Endothelial cell of umbilical vein (primary cell): ENCODE measurements around the gene C1QA. TPM values are rescaled to one million over a fixed set of nuclear protein-coding genes. Genes with fewer than 3 reads are reported as not detected.

Source experiments
- BruUV-seq: library from RNA; stranded (reverse); fragments of 400-500 nt; replicated peaks from 2 replicates; lab custom pipeline; 2021; lab: Mats Ljungman, UMichigan
- CTCF ChIA-PET: fragments of 300-600, 350-600 bp; sonication (Branson Sonifier 250); formaldehyde crosslinking; loops from one replicate; lab custom pipeline; 2021; ENCODE audit warnings: antibody characterized with exemption, inconsistent platforms; lab: Charles Lee
- POLR2A ChIA-PET: fragments of 300-600, 350-600 bp; sonication (Branson Sonifier 250); formaldehyde crosslinking; loops from one replicate; lab custom pipeline; 2021; ENCODE audit warnings: antibody characterized with exemption, inconsistent platforms; lab: Charles Lee
- DNase-seq: peaks from one replicate; pipeline ENCODE4 v3.0.0-alpha.2; 2011; ENCODE audit warnings: low read depth, low spot score
- FAIRE-seq: peaks from 2 replicates; lab custom pipeline; 2011; peaks lifted over from hg19 to GRCh38; lab: Jason Lieb, UNC
- H2AFZ ChIP-seq: 2 replicates; pipeline ENCODE4 v1.6.0; 2012; ENCODE audit warnings: low read depth, low read length, control low read depth, inconsistent platforms
- H3K27ac ChIP-seq: 2 replicates; pipeline ENCODE4 v1.5.1; 2011; ENCODE audit warnings: low read depth, mild to moderate bottlenecking, control low read depth, low read length, moderate library complexity; ENCODE audit not compliant: insufficient read depth
- H3K27me3 ChIP-seq, 2 experiments: 2 replicates each; pipeline versions ENCODE4 v1.6.0 to v1.6.1; 2011; ENCODE audit warnings: low read length in 2 of 2, mixed read lengths in 1 of 2; ENCODE audit not compliant: control insufficient read depth in 2 of 2, insufficient read depth in 2 of 2
- H3K36me3 ChIP-seq, 2 experiments: 2 replicates in 1 of 2; 3 replicates in 1 of 2; pipeline ENCODE4 v1.5.1; 2011; ENCODE audit warnings: low read length in 2 of 2, mild to moderate bottlenecking in 1 of 2, moderate library complexity in 1 of 2; ENCODE audit not compliant: control insufficient read depth in 2 of 2, insufficient read depth in 2 of 2; ENCODE audit errors: extremely low read depth in 1 of 2
- H3K4me1 ChIP-seq: 3 replicates; pipeline ENCODE4 v1.5.1; 2011; ENCODE audit warnings: mild to moderate bottlenecking, low read length; ENCODE audit not compliant: control insufficient read depth, insufficient read depth; ENCODE audit errors: extremely low read depth
- H3K4me2 ChIP-seq: 2 replicates; pipeline ENCODE4 v1.6.1; 2011; ENCODE audit warnings: low read length, control low read depth, mixed read lengths; ENCODE audit not compliant: insufficient read depth
- H3K4me3 ChIP-seq, 3 experiments: fragments of 200-600 bp in 1 of 3; sonication (generic), shearing (Covaris generic) in 1 of 3; replicated peaks in 1 of 3; 2 replicates each; pipeline ENCODE4 v1.5.1; 2011 to 2016; ENCODE audit warnings: control low read depth in 3 of 3, low read length in 3 of 3, mild to moderate bottlenecking in 2 of 3, inconsistent platforms in 1 of 3, low read depth in 1 of 3, moderate library complexity in 1 of 3; ENCODE audit not compliant: insufficient read depth in 1 of 3
- H3K79me2 ChIP-seq: 2 replicates; pipeline ENCODE4 v1.6.0; 2012; ENCODE audit warnings: low read length, inconsistent platforms; ENCODE audit not compliant: control insufficient read depth, insufficient read depth
- H3K9ac ChIP-seq: replicated peaks from 2 replicates; pipeline ENCODE3; 2011; ENCODE audit warnings: low read length, control low read depth; ENCODE audit not compliant: insufficient read depth; ENCODE audit errors: extremely low read depth
- H3K9me1 ChIP-seq: replicated peaks from 3 replicates; pipeline ENCODE4 v1.6.0; 2011; ENCODE audit warnings: mild to moderate bottlenecking, low read length; ENCODE audit not compliant: control insufficient read depth, insufficient read depth; ENCODE audit errors: extremely low read depth
- H3K9me3 ChIP-seq: replicated peaks from 2 replicates; pipeline ENCODE4 v1.5.1; 2012; ENCODE audit warnings: low read length, inconsistent platforms; ENCODE audit not compliant: control insufficient read depth, insufficient read depth
- H4K20me1 ChIP-seq: replicated peaks from 2 replicates; pipeline ENCODE3; 2011; ENCODE audit warnings: mild to moderate bottlenecking, low read length; ENCODE audit not compliant: control insufficient read depth, insufficient read depth; ENCODE audit errors: extremely low read depth
- EZH2 ChIP-seq: IDR thresholded peaks from 2 replicates; pipeline ENCODE4 v1.6.1; 2012; ENCODE audit warnings: borderline replicate concordance, low read depth, mild to moderate bottlenecking, moderate library complexity, low read length, inconsistent platforms; ENCODE audit not compliant: severe bottlenecking
- GATA2 ChIP-seq: IDR thresholded peaks from 2 replicates; pipeline ENCODE4 v1.7.0; 2011; ENCODE audit warnings: low read depth, mild to moderate bottlenecking, moderate library complexity, mixed read lengths, low read length; ENCODE audit not compliant: insufficient read length, insufficient read depth
- JUN ChIP-seq: IDR thresholded peaks from 2 replicates; pipeline ENCODE4 v1.6.1; 2011; ENCODE audit warnings: borderline replicate concordance, low read depth; ENCODE audit not compliant: insufficient read length, insufficient read depth
- POLR2AphosphoS5 ChIP-seq: IDR thresholded peaks from 2 replicates; pipeline ENCODE4 v1.6.1; 2012; ENCODE audit warnings: low read depth, mild to moderate bottlenecking, control low read depth, low read length, moderate library complexity; ENCODE audit not compliant: insufficient read depth
- dilution Hi-C: fragments of 300-500 bp; cut with MboI; formaldehyde crosslinking; loops from one replicate; pipeline ENCODE4 v1.15.0; 2019; ENCODE audit warnings: low sequenced_read_pairs; ENCODE audit not compliant: extremely low pct_ligation_motif_present
- intact Hi-C: fragments of 100-400 bp; cut with micrococcal nuclease; formaldehyde crosslinking; loops from one replicate; pipeline ENCODE4 v1.10.0; 2022
- polyA plus RNA-seq, 4 experiments: library from polyadenylated mRNA; depleted of rRNA in 3 of 4; stranded (reverse) in 3 of 4; unstranded in 1 of 4; fragments of >200 nt; gene quantifications; 2 replicates each; pipeline versions ENCODE4 v1.2.1 to v1.2.3, GENCODE V29; 2011 to 2012; ENCODE audit warnings: missing spikeins in 1 of 4
- total RNA-seq: library from RNA; stranded (reverse); gene quantifications from 2 replicates; pipeline ENCODE4 v1.2.3, GENCODE V29; 2021

The C1QA gene
- total and polyA plus RNA-seq, 2 donors (not counting 3 experiments of a cell fraction or from before 2014, with no cell fraction given) = not detected

- dilution Hi-C loops = no loop called here
- H2AFZ ChIP-seq = peak overlapping the region; percentile 67
- H3K4me1 ChIP-seq = peaks cover 10% of the 10 kb centered on the region
- no peaks in the 10 kb centered on the region for H3K9me3 ChIP-seq
- ChIA-PET POLR2A (no interaction called here), CTCF (interaction anchor here (1.1 to 5.8 kb wide), 8 partner anchors 12 to 255 kb away, joined by 3 to 149 read pairs (median 13); no protein-coding TSS in a partner anchor)
- H3K79me2 ChIP-seq = no peaks in the 10 kb centered on the region
- no peak overlapping the region for H3K4me2 ChIP-seq
- no peak overlapping the region for H3K9ac ChIP-seq
- no peaks in the 10 kb centered on the region for H3K9me1 ChIP-seq
- H3K4me3 ChIP-seq = no peak overlapping the region
- FAIRE-seq (no peak), DNase-seq (no peak)
- H3K27me3 ChIP-seq = peaks cover 4 to 6% of the 10 kb centered on the region in 2 experiments
- BruUV-seq = no TSS peak
- no peaks in the 10 kb centered on the region for H3K36me3 ChIP-seq
- H3K27ac ChIP-seq = peak overlapping the region; percentile 67
- intact Hi-C loops = no loop called here
- no peak for TF ChIP-seq EZH2
- no peak for TF ChIP-seq GATA2
- H4K20me1 ChIP-seq = no peaks in the 10 kb centered on the region
These were observed 40.6 kb downstream of the C1QA start for GRCh38 chr1:22676916-22677583.

- BruUV-seq = no TSS peak
- intact Hi-C loops = no loop called here
- no peak overlapping the region for H3K4me3 ChIP-seq
- no peaks in the 10 kb centered on the region for H3K27me3 ChIP-seq
- no peaks in the 10 kb centered on the region for H3K9me3 ChIP-seq
- H3K9ac ChIP-seq = no peak overlapping the region
- DNase-seq (peak; percentile 88), FAIRE-seq (peak; percentile 94)
- H3K36me3 ChIP-seq = no peaks in the 10 kb centered on the region
- H3K4me1 ChIP-seq = peaks cover 10% of the 10 kb centered on the region
- TF ChIP-seq EZH2 (no peak), JUN (no peak), POLR2AphosphoS5 (peak; percentile 25), GATA2 (no peak)
- peak overlapping the region; percentile 67 for H3K27ac ChIP-seq
- H4K20me1 ChIP-seq = no peaks in the 10 kb centered on the region
- H2AFZ ChIP-seq = peak overlapping the region; percentile 67
- dilution Hi-C loops = no loop called here
- CTCF ChIA-PET = interaction anchor here (1.0 to 4.6 kb wide), 9 partner anchors 11 to 253 kb away, joined by 3 to 149 read pairs (median 7); no protein-coding TSS in a partner anchor
- no peaks in the 10 kb centered on the region for H3K9me1 ChIP-seq
- no peak overlapping the region for H3K4me2 ChIP-seq
- H3K79me2 ChIP-seq = no peaks in the 10 kb centered on the region
- POLR2A ChIA-PET = no interaction called here
These were observed 41.8 kb downstream of the C1QA start for GRCh38 chr1:22677931-22678896.
